HepG2 (cell line): Measurements from ENCODE around the gene USE1. TPM values are rescaled to one million over a fixed set of nuclear protein-coding genes. Genes with fewer than 3 reads are reported as not detected.

Source experiments
- AHR ChIP-seq: IDR thresholded peaks from 2 replicates; pipeline ENCODE4 v1.6.1; 2018; ENCODE audit warnings: missing genetic modification reagents, missing compliant biosample characterization
- HDAC2 ChIP-seq: sonication (generic); formaldehyde crosslinking; IDR thresholded peaks from 2 replicates; pipeline ENCODE4 v1.4.0; 2020; ENCODE audit warnings: missing genetic modification reagents
- ISX ChIP-seq: sonication (generic); formaldehyde crosslinking; conservative IDR thresholded peaks from 2 replicates; pipeline ENCODE4 v1.5.0; 2020; ENCODE audit warnings: missing genetic modification reagents
- MED13 ChIP-seq: sonication (generic); formaldehyde crosslinking; IDR thresholded peaks from 2 replicates; pipeline ENCODE4 v1.5.0; 2020; ENCODE audit warnings: missing genetic modification reagents
- PCBP1 ChIP-seq: fragments of 200-400 bp; formaldehyde crosslinking; IDR thresholded peaks from 2 replicates; pipeline ENCODE4 v1.6.1; 2017; ENCODE audit warnings: mild to moderate bottlenecking, low read depth, low read length, borderline replicate concordance
- PHF8 ChIP-seq: sonication (generic); formaldehyde crosslinking; IDR thresholded peaks from 2 replicates; pipeline ENCODE4 v1.5.0; 2020; ENCODE audit warnings: missing genetic modification reagents
- RARA ChIP-seq: IDR thresholded peaks from 2 replicates; pipeline ENCODE4 v1.6.1; 2016; ENCODE audit warnings: missing genetic modification reagents, missing compliant biosample characterization
- RFXANK ChIP-seq: IDR thresholded peaks from 2 replicates; pipeline ENCODE4 v1.6.1; 2016
- SAFB2 ChIP-seq: sonication (generic); formaldehyde crosslinking; IDR thresholded peaks from 2 replicates; pipeline ENCODE4 v1.5.1; 2020; ENCODE audit warnings: missing genetic modification reagents, low read depth, mild to moderate bottlenecking, borderline replicate concordance
- XRCC5 ChIP-seq: fragments of 200-400 bp; formaldehyde crosslinking; optimal IDR thresholded peaks from 2 replicates; pipeline ENCODE3; 2017; ENCODE audit warnings: mild to moderate bottlenecking, low read length
- ZEB1 ChIP-seq: IDR thresholded peaks from 2 replicates; pipeline ENCODE4 v1.6.1; 2012; ENCODE audit warnings: mild to moderate bottlenecking, low read depth, inconsistent platforms; ENCODE audit not compliant: insufficient replicate concordance
- ZFX ChIP-seq: sonication (generic); formaldehyde crosslinking; IDR thresholded peaks from 2 replicates; pipeline ENCODE4 v1.4.0; 2020; ENCODE audit warnings: mild to moderate bottlenecking, low read depth, missing genetic modification reagents, moderate library complexity
- ZMYM3 ChIP-seq: sonication (generic); formaldehyde crosslinking; IDR thresholded peaks from 2 replicates; pipeline ENCODE4 v1.5.1; 2020; ENCODE audit warnings: mild to moderate bottlenecking, missing genetic modification reagents
- ZNF121 ChIP-seq: sonication (generic); formaldehyde crosslinking; IDR thresholded peaks from 2 replicates; pipeline ENCODE4 v1.5.0; 2020; ENCODE audit warnings: mild to moderate bottlenecking, missing genetic modification reagents
- ZNF180 ChIP-seq: sonication (generic); formaldehyde crosslinking; IDR thresholded peaks from 2 replicates; pipeline ENCODE4 v1.4.0; 2020; ENCODE audit warnings: low read depth, missing genetic modification reagents, borderline replicate concordance
- ZNF460 ChIP-seq: sonication (generic); formaldehyde crosslinking; IDR thresholded peaks from 2 replicates; pipeline ENCODE4 v1.5.1; 2020; ENCODE audit warnings: missing genetic modification reagents, mild to moderate bottlenecking, borderline replicate concordance
- ZNF644 ChIP-seq: IDR thresholded peaks from 2 replicates; pipeline ENCODE4 v1.6.1; 2016; ENCODE audit warnings: low read depth
- ZNF83 ChIP-seq: sonication (generic); formaldehyde crosslinking; IDR thresholded peaks from 2 replicates; pipeline ENCODE4 v1.4.0; 2020; ENCODE audit warnings: missing genetic modification reagents, mild to moderate bottlenecking, borderline replicate concordance
- ZNF841 ChIP-seq: sonication (generic); formaldehyde crosslinking; IDR thresholded peaks from 2 replicates; pipeline ENCODE4 v1.8.1; 2023; ENCODE audit warnings: missing genetic modification reagents, borderline replicate concordance
- polyA plus RNA-seq, 8 experiments: library from polyadenylated mRNA; depleted of rRNA in 3 of 8; stranded (reverse) in 7 of 8; unstranded in 1 of 8; fragments of >200 nt; fragmentation: Illumina TruSeq in 4 of 8; extraction: Trizol in 4 of 8; gene quantifications; 2 replicates each; pipeline versions ENCODE4 v1.2.1 to v1.2.3, GENCODE V29; 2011 to 2016; ENCODE audit warnings: low read depth in 4 of 8, missing spikeins in 1 of 8, mixed read lengths in 1 of 8; ENCODE audit not compliant: insufficient read depth in 1 of 8
- total RNA-seq, 5 experiments: library from RNA; depleted of rRNA; stranded (reverse); fragments of >200 nt; fragmentation: Illumina TruSeq; extraction: Trizol; gene quantifications; 2 replicates each; pipeline ENCODE4 v1.2.3, GENCODE V29; 2016; ENCODE audit warnings: low read depth in 1 of 5
- TF ChIP-seq, protein P1 (sequence below): sonication (generic); formaldehyde crosslinking; IDR thresholded peaks from 2 replicates; pipeline ENCODE4 v1.9.0; 2021; ENCODE audit warnings: missing genetic modification reagents, borderline replicate concordance
- TF ChIP-seq, protein P2 (sequence below): sonication (generic); formaldehyde crosslinking; IDR thresholded peaks from 2 replicates; pipeline ENCODE4 v1.5.1; 2020; ENCODE audit warnings: missing genetic modification reagents, mild to moderate bottlenecking, borderline replicate concordance
- TF ChIP-seq, protein P3 (sequence below): IDR thresholded peaks from 2 replicates; pipeline ENCODE4 v1.6.1; 2018; ENCODE audit warnings: missing genetic modification reagents, mild to moderate bottlenecking, missing compliant biosample characterization
- TF ChIP-seq, protein P4 (sequence below): sonication (generic); formaldehyde crosslinking; IDR thresholded peaks from 2 replicates; pipeline ENCODE4 v1.8.1; 2023; ENCODE audit warnings: mild to moderate bottlenecking, missing genetic modification reagents
- TF ChIP-seq, protein P5 (sequence below): sonication (generic); formaldehyde crosslinking; IDR thresholded peaks from 2 replicates; pipeline ENCODE4 v1.9.0; 2022; ENCODE audit warnings: low read depth, missing genetic modification reagents

The USE1 gene
- total and polyA plus RNA-seq, 2 of the 13 experiments (the other 11 are each of a cell fraction or from before 2014, with no cell fraction given) = 9.9 to 17.6 TPM

DNA sequence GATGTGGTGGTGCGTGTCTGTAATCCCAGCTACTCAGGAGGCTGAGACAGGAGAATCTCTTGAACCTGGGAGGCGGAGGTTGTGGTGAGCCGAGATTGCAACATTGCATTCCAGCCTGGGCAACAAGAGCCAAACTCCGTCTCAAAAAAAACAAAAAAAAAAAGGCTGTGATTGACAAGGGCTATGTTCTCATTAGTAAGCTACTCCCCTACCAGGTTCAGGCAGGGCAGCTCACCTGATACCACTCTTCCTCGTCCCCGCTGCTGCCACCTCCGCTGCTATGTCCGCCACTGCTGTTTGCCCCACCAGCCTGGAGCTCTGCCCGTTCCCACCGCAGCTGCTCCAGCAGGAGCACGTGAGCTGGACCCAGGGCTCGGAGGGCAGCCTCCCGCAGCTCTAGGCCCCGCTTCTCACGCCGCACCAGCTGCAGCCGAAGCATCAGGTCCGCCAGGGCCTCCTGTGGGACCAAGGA, 40.0 kb downstream of the USE1 start (continued):
- TF ChIP-seq, protein P1, sequence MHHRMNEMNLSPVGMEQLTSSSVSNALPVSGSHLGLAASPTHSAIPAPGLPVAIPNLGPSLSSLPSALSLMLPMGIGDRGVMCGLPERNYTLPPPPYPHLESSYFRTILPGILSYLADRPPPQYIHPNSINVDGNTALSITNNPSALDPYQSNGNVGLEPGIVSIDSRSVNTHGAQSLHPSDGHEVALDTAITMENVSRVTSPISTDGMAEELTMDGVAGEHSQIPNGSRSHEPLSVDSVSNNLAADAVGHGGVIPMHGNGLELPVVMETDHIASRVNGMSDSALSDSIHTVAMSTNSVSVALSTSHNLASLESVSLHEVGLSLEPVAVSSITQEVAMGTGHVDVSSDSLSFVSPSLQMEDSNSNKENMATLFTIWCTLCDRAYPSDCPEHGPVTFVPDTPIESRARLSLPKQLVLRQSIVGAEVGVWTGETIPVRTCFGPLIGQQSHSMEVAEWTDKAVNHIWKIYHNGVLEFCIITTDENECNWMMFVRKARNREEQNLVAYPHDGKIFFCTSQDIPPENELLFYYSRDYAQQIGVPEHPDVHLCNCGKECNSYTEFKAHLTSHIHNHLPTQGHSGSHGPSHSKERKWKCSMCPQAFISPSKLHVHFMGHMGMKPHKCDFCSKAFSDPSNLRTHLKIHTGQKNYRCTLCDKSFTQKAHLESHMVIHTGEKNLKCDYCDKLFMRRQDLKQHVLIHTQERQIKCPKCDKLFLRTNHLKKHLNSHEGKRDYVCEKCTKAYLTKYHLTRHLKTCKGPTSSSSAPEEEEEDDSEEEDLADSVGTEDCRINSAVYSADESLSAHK = no peak
- TF ChIP-seq AHR = no peak
- peak; percentile 61 for TF ChIP-seq ZNF121 (CRISPR knock-in tag)
- peak; percentile 10; the same call in 1 of the 2 replicates for TF ChIP-seq HDAC2 (CRISPR knock-in tag)
- TF ChIP-seq, protein P2, sequence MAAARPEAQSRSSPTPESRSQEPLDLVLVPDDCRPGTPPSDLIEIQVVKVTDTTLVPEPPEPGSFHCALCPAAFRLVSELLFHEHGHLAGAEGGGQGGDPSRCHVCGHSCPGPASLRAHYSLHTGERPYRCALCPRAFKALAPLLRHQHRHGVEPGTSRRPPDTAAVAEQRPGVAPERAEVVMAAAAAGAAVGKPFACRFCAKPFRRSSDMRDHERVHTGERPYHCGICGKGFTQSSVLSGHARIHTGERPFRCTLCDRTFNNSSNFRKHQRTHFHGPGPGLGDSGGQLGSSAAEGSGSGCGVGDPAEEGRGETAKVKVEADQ (CRISPR knock-in tag) = no peak
- peak; percentile 95 for TF ChIP-seq ZMYM3
- TF ChIP-seq ISX (CRISPR knock-in tag) = no peak
- TF ChIP-seq PCBP1 = no peak
- peak; percentile 80; the same call in 1 of the 2 replicates for TF ChIP-seq ZNF460 (CRISPR knock-in tag)
- TF ChIP-seq MED13 (CRISPR knock-in tag) = no peak
- TF ChIP-seq RFXANK (CRISPR knock-in tag) = no peak
- TF ChIP-seq ZNF644 (CRISPR knock-in tag) = peak; percentile 38; the same call in 1 of the 2 replicates
- peak; percentile 40; the same call in 1 of the 2 replicates for TF ChIP-seq RARA
- no peak for TF ChIP-seq SAFB2 (CRISPR knock-in tag)
- no peak for TF ChIP-seq ZNF180
- no peak for TF ChIP-seq ZNF841 (CRISPR knock-in tag)
- TF ChIP-seq, protein P3, sequence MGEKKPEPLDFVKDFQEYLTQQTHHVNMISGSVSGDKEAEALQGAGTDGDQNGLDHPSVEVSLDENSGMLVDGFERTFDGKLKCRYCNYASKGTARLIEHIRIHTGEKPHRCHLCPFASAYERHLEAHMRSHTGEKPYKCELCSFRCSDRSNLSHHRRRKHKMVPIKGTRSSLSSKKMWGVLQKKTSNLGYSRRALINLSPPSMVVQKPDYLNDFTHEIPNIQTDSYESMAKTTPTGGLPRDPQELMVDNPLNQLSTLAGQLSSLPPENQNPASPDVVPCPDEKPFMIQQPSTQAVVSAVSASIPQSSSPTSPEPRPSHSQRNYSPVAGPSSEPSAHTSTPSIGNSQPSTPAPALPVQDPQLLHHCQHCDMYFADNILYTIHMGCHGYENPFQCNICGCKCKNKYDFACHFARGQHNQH = 0 out of 2 replicates have a peak, but pooled peaks have one; percentile 40
- TF ChIP-seq, protein P4, sequence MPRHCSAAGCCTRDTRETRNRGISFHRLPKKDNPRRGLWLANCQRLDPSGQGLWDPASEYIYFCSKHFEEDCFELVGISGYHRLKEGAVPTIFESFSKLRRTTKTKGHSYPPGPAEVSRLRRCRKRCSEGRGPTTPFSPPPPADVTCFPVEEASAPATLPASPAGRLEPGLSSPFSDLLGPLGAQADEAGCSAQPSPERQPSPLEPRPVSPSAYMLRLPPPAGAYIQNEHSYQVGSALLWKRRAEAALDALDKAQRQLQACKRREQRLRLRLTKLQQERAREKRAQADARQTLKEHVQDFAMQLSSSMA = 0 out of 2 replicates have a peak, but pooled peaks have one; percentile 25
- TF ChIP-seq XRCC5 = peak; percentile 49
- peak; percentile 53; the same call in 1 of the 2 replicates for TF ChIP-seq PHF8
- no peak for TF ChIP-seq ZNF83 (CRISPR knock-in tag)
- TF ChIP-seq ZEB1 = no peak
- peak; percentile 79 for TF ChIP-seq ZFX (CRISPR knock-in tag)
- TF ChIP-seq, protein P5, sequence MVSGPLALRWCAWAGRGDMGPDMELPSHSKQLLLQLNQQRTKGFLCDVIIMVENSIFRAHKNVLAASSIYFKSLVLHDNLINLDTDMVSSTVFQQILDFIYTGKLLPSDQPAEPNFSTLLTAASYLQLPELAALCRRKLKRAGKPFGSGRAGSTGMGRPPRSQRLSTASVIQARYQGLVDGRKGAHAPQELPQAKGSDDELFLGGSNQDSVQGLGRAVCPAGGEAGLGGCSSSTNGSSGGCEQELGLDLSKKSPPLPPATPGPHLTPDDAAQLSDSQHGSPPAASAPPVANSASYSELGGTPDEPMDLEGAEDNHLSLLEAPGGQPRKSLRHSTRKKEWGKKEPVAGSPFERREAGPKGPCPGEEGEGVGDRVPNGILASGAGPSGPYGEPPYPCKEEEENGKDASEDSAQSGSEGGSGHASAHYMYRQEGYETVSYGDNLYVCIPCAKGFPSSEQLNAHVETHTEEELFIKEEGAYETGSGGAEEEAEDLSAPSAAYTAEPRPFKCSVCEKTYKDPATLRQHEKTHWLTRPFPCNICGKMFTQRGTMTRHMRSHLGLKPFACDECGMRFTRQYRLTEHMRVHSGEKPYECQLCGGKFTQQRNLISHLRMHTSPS (CRISPR knock-in tag) = peak; percentile 51; the same call in 1 of the 2 replicates
